ELR (cell line): Measurements from ENCODE around the gene CFAP99.
A peak's percentile ranks its signal among the peaks of the same experiment; 100 is the strongest.

ENCODE experiments used
- DNase-seq: peaks from one replicate; pipeline ENCODE4 v3.0.0-alpha.2; 2015; ENCODE audit warnings: low read depth

The CFAP99 gene

GRCh38 chr4:2412534-2412884 lies 6.2 kb upstream of the CFAP99 start:
- no peak for DNase-seq

DNA sequence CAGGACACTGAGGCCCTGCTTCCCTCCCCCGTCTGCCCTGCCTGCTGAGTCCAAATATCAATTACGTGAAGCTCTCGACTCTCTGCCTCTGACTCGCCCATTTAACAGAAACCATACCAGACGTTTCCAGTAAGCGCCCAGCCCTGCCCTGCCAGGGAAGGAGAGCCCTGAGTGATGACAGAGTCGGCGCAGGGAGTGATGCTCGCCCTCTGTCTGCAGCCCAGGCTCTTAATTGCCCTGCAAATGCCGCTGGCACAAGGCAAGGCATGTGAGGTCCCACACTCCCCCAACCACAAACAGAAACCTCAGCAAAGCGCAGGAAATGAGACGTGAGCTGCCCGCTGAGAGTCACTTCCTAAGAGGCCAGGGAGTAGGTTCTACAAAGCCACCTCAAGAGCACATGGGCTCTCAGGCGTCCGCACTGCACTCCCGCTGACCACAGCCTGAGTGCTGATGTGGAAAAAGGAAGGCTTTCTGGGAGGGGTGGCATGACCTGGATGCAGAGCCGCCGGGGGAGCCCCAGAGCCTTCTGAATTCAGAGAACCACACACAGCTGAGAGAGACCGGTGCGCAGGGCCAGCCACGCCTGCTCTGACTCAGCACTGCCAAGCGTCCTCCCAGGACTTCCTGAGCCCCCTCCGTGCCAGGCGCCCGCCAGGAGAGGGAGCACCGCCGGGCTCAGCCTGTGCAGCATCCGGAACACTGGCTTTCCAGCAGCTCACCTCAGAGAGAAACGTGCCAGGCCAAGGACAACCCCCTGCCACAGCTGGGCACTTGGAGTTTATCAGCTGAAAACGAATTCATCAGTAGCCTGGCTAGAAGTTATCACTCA lies 5.7 kb upstream of the CFAP99 start:
- peak; percentile 95 for DNase-seq

- peak; percentile 36 for DNase-seq
These were observed 4.7 kb upstream of the CFAP99 start for GRCh38 chr4:2413821-2414610.

DNA sequence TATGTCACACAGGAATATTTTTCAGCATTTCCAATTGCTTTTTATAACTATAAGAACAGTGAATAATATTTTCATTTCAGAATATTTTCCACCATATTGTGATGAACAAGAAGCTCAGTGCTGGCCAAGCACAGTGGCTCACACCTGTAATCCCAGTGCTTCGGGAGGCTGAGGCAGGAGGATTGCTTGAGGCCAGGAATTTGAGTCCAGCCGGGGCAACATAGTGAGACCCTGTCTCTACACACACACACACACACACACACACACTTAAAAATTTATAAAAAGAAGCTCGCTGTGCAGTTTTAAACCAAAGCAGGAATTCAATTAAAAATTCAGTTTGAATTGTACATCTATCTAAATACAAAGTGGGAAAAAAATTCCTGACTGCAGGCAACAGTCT lies 3.5 kb upstream of the CFAP99 start:
- no peak for DNase-seq

- DNase-seq: no peak
These were observed 2.7 kb upstream of the CFAP99 start for GRCh38 chr4:2415881-2416563.

- DNase-seq: no peak
These were observed 2.1 kb upstream of the CFAP99 start for GRCh38 chr4:2416564-2417225.

DNA sequence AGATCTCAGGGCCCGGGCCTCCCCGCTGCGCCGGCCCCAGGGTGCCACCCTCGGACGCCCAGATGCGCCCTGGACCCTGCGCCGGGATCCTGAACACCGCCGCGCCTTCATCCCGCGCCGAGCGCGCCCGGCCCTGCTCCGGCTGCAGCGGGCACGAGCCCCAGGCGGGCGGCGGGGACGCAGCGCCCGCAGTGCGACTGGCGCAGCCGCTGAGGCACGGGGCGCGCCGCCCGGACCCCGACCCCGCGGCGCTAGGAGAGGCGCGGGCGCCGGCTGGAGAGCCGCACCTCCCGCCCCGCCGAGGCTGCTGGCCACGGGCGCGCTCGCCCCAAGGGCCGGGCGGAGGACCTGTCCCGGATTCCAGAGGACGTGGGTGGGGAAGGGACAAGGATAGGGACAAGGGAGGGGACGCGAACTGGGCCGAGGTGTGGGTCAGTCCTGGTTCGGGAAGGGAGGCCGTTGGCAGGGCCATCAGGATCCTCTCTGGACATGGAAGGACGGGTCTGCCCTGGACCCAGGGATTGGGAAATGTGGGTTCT lies 1.5 kb upstream of the CFAP99 start:
- peak; percentile 12 for DNase-seq

DNA sequence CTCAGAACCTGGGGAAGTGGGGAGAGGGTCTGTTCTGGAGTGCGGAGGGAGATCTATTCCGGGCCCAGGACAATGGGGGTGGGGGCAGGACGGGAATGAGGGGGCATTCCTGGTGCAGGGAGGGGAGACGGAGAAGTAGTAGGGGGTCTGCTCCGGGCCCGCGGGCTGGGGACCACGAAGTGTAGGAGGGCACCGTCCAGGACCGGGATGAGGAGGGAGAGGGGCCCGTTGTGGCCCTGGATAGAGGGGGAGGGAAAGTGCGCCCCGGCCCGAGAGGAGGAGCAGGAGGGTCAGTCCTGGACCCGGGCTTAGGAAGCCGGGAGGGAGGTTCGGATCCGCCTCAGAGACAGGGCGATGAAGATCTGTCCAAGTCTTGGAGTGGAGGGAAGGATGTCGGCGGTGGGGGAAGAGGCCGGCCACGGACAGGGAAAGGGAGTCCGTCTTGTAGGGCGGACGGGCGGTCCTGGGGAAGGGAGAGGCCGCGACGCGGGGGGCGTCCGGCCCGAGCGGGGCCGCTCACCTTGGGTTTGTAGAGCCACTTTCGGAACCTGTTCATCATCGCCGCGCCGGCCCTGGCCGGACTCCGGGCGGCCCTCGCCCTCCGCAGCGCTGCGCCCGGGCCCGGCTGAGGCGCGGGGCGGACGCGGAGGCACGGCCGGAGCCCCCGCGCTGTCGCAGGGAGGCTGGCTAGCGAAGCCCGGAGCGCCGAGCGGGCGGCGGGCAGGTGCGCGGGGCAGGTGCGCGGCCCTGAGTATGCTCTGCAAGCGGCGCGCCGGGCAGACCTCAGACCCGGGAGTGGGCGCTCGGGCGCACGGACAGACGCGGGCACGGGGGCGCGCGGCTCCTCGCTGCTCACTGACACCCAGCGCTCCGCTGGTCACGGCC lies 748 bp upstream of the CFAP99 start, which contains the start of gene ZFYVE28:
Gene ZFYVE28 (minus strand): TSS at position 881 of the 885 bp plus-strand sequence. CDS start 322 bp downstream, at position 559.
- DNase-seq: peak; percentile 41

DNA sequence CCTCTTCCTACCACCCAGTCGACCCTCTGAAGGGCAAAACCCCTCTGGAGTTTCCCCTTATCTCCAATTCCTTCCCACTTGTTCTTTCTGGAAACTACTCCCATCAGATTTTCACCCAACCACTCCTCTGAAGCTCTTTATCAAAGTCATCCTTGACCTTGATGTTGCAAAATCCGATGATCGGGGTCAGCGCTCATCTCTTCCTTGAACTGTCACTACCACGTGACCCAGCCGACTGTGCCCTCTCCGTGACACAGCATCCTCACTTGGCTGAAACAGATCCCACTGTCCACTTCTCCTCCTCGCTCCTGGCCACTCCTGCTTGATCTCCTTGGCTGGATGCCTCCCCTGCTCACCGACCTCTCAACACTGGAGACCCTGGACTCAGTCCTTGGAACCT lies 1.1 kb downstream of the CFAP99 start:
- DNase-seq: no peak

DNA sequence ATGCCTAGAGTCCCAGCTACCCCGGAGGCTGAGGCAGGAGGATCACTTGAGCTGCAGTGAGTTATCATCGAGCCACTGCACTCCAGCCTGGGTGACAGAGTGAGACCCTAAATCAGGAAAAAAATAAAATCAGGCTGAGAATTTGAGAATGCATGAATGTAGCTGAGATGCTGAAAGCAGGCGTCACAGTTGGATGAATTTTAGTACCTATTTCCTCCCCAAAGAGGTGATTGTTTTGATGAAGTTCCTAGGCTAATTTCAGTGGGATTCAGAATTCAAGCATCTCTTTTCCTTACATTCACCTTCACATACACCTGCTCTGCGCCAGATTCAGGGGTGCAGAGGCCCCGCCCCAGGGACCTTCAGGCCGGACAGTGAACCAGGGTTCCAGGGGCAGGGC lies 3.2 kb downstream of the CFAP99 start:
- DNase-seq: no peak

DNA sequence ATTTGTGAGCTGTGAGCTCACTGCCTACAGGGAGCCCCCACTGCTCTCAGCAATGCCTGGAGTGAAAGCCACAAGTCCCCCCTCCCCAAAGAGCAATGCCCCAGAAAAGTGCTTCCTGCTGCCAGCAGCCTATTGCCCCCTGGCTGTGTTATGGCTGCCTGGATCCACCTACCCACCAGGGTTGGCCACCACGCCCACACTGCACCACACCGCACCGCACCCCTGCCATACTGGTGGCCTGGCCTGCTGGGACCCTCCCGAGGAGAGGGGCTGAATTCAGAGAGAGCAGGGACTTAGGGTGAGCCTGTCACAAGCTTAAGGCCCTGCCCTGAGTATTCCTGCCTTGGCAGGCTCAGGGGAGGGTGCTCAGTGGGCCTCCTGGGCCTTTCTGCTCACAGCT lies 4.3 kb downstream of the CFAP99 start:
- no peak for DNase-seq

GRCh38 chr4:2423695-2424094 lies 4.9 kb downstream of the CFAP99 start:
- no peak for DNase-seq

- DNase-seq: peak; percentile 29
These were observed 5.8 kb downstream of the CFAP99 start for GRCh38 chr4:2424581-2424980.

GRCh38 chr4:2425386-2426068 lies 6.8 kb downstream of the CFAP99 start:
- no peak for DNase-seq

GRCh38 chr4:2426069-2426397 lies 7.3 kb downstream of the CFAP99 start:
- no peak for DNase-seq

DNA sequence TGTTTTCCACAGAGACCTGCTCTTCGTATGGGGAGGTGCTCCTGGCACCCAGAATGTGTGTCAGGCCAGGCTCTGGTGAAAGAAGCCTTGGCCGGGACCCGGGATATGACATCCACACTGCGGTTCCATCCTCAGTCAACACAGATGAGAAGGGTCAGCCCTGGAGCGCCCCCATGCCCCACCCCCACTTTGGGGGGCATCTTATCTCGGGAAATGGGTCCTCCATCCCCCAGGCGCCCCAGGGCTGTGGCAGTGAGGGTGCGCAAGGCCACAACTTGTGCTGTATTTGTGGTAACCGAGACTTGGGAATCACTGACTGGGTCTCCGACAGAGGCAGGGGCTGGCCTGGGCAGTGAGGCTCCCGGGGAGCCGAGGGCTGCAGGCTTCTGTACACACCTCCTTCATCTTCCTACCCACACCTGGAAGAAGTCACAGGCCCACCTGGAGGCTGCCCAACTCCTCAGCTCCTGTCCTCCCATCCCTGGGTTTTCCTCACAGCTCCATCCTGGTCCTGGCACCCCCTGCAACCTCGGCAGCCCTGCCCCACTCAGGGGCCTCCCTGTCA lies 8.0 kb downstream of the CFAP99 start:
- DNase-seq: no peak

DNA sequence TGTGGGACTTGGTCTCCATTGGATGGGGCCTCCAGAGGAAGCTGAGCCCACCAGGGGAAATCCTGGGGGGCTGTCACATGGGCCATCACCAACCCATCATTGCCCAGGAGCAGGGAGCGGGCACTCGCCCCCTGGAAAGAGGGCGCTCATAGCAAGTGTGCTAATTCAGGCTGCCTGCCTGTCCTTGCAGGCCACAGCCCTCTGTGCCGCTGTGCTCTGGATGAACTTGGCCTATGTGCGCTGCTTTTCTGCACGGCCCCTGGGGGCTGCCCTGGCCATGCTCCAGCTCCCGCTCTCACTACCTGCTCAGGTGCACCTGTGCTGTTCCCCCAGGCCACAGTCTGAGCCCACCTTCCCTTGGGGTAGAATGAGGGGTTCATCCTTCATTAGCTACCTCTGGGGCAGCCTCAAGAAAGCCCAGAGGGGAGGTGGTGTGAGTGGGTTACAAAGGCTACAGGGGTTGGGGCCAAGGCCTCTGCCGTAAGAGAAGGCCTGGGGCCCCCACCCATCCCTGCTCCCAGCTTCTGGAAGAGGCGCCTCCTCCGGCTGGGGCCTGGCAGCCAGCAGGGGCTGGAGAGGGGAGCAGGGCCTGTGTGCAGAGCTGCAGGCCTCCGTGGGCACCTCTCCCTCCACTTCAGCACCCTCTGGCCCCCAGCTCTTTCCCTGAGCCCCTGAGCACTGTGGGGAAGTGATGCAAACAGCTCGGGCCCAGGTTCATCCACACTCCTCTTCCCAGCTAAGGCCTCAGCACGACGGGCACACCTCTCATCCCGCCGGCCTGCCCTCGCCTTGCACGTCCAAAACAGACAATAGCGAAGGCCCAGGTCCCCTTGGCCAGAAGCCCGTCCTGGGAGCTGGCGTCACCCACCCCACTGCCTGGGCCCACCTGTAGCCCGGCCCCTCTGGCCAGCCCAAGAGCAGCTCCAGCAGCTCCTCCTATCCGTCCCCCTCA lies 8.9 kb downstream of the CFAP99 start:
- no peak for DNase-seq

GRCh38 chr4:2428496-2429213 lies 9.9 kb downstream of the CFAP99 start:
- DNase-seq: no peak
